HG02588 (cell line): ENCODE measurements around the gene PSMD9.
"Not testable (repeated sequence)": the region's sequence is repeated elsewhere in the genome, so short reads cannot be mapped to it uniquely, and the experiment has no call there.

Source experiments
- ATAC-seq: cut with Tn5 transposase; IDR thresholded peaks from one replicate; pipeline ENCODE4 v1.9.1; 2021; ENCODE audit warnings: mild to moderate bottlenecking, moderate library complexity; ENCODE audit not compliant: unreplicated experiment

Gene PSMD9

DNA sequence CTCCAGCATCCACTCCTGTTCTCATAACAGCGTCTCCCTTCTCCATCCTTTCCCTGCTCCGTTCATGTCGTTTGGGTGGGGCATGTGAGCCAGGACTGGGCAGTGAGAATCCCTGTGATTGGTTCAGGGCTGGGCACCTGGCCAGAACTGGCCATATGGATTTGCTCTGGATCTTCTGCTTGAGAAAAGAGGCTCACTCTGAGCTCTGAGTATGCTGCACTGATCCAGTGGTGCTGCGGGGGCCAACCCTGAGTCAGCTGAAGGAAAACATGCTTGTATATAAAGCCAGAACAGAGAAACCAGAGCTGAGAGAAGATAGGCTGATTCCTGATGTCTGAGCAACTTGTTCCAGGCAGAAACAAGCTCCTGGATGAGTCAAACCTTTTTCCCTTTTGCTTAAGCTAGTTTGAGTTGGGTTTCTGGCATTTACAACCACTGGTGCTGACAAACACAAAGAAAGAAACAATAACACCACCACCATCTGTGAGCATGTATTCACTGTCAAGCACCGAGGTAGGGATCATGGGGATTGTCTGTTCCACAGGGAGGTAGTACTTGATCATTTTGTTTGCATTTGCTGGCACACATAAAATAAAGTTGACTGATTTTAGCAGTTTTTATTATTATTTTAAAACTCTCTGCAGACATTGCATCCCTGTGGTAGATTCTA, 15.9 kb upstream of the PSMD9 start:
- no peak for ATAC-seq

- ATAC-seq = no peak
Observed at GRCh38 chr12:121873216-121873569, 15.4 kb upstream of the PSMD9 start.

GRCh38 chr12:121874071-121874470, 14.5 kb upstream of the PSMD9 start:
- no peak for ATAC-seq

- no peak for ATAC-seq
Observed at GRCh38 chr12:121875582-121875981, 13.0 kb upstream of the PSMD9 start.

DNA sequence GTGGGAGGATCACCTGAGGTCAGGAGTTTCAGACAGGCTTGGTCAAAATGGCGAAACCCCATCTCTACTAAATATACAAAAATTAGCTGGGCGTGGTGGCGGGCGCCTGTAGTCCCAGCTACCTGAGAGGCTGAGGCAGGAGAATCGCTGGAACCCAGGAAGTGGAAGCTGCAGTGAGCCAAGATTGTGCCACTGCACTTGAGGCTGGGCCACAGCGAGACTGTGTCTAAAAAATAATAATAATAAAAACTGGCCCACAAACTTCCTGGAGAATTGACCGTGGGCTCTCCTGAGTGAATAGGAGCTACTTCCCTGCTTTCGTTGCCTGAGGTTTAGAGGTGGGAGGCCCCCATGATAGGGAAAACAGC, 12.5 kb upstream of the PSMD9 start:
- ATAC-seq = not testable (repeated sequence)

DNA sequence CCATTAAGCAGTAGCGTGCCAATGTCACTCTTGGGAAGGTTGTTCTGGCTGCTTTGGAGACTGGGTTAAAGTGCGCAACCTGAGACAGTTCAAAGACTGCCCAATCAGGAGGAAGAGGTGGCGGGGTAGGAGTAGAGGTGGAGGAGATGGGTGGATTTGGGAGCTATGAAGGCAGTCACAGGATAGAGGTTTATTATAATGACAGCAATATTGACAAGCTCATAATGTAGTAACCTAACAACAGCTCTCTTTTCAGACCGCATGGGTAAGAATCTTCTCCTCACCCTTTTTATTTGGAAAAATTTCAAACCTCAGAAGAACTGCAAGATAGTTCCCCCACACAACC, 5.3 kb upstream of the PSMD9 start:
- ATAC-seq = no peak

- ATAC-seq = not testable (repeated sequence)
Observed at GRCh38 chr12:121885129-121885528, 3.5 kb upstream of the PSMD9 start.

DNA sequence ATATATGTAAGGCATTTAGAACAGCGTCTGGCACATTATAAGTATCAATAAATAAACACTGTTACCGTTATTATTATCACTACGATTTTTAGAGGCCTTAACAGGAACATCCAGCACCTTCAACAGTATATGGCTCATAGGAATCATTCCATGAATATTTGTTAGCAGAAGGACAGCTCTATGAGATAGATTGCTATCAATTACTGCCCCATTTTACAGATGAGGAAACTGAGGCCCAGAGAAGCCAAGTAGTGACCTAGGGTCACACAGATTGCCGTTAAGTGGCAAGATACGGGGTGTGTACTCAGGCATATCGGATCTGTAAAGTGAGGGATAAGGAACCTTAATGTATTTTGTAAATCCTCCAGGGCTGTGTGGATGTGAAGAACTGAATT, 510 bp upstream of the PSMD9 start:
- no peak for ATAC-seq

DNA sequence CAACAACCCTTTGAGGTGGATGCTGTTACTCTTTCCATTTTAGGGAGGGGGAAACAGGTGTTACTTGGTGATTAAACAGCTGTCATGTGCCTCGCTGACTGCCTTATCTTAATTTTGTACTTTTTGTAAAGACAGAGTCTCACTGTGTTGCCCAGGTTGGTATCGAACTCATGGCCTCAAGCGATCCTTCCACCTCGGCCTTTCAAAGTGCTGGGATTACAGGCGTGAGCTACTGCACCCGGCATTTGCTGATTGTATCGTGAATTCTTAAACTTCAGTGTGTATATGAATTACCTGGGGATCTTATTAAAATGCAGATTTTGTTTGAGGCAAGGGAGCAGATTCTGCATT, 659 bp downstream of the PSMD9 start:
- no peak for ATAC-seq

DNA sequence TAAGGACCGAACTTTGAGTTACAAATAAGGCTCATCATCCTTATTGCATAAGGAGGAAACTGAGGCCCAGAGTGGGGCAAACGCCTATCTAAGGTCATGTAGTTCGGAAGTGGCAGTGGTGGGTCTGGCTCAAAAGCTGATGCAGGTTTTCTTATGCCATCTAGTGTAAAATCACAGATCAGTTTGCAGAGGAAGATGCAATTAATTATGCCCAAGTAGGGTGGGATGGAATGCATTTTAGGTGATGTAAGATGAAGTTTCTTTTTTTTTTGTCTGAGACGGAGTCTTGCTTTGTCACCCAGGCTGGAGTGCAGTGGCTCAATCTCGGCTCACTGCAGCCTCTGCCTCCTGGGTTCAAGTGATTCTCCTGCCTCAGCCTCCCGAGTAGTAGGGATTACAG, 1.1 kb downstream of the PSMD9 start:
- not testable (repeated sequence) for ATAC-seq

GRCh38 chr12:121892673-121893561, 4.3 kb downstream of the PSMD9 start:
- no peak for ATAC-seq

DNA sequence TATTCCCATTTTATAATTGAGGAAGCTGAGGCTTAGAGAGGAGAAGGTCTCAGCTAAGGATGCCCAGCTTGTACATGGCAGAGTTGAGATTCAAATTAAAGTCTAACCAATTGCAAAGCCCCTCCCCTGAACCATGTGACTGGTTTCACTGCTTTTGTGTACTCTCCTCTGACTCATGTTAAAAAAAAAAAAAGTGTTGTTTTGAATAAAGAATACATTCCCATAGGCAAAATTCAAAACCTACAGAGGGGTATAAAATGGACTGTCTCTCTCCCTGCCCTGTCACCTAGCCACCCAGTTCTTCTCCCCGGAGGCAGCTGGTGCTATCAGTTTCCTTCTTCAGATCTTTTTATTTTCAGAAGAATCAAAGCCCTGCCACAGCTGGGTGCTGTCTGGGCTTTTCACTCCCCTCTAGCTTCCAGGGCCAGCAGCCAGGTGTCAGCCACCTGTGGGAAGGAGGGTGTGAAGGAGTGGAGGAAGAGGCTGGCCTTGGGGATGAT, 5.4 kb downstream of the PSMD9 start:
- no peak for ATAC-seq

DNA sequence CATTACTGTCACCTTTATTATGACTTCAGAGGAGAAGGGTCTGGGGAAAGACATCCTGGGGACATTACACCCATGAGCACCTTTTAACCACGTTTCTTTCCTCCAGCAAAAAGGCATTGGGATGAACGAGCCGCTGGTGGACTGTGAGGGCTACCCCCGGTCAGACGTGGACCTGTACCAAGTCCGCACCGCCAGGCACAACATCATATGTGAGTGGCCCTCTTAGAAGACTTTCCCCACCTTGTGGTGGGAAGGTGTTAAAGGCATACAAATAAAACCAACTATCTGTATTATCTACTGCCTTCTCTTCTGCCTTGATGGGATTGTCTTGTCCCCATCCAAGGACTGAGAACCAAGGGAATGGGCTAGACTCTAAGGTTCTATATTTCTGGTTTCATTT, 6.0 kb downstream of the PSMD9 start:
- ATAC-seq = no peak

GRCh38 chr12:121898287-121898686, 9.7 kb downstream of the PSMD9 start:
- ATAC-seq = no peak

DNA sequence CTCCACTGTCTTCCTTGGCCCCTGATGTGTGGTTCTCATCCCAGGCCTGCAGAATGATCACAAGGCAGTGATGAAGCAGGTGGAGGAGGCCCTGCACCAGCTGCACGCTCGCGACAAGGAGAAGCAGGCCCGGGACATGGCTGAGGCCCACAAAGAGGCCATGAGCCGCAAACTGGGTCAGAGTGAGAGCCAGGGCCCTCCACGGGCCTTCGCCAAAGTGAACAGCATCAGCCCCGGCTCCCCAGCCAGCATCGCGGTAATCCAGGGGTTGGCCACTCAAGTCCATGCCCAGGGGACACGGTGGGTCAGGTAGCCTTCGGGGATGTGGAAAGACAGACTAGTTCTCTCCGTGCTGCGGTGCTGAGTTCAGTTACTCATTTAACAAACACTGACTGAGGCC, 11.0 kb downstream of the PSMD9 start:
- no peak for ATAC-seq

DNA sequence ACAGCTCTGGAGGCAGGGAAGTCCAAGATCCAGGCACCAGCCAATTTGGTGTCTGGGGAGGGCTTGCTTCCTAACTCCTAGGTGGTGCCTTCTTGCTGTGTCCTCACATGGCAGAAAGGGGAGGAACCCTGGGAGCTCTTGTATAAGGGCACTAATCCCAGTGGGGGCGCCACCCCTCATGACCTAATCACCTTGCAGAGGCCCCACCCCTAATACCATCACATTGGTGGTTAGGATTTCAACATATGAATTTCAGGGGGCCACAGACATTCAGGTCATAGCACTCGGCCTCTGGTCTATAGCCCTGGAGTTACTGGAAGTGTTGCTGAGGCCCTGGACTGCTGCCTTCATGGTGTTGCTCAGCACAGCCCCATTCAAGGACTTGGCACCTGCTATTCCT, 14.6 kb downstream of the PSMD9 start:
- no peak for ATAC-seq

DNA sequence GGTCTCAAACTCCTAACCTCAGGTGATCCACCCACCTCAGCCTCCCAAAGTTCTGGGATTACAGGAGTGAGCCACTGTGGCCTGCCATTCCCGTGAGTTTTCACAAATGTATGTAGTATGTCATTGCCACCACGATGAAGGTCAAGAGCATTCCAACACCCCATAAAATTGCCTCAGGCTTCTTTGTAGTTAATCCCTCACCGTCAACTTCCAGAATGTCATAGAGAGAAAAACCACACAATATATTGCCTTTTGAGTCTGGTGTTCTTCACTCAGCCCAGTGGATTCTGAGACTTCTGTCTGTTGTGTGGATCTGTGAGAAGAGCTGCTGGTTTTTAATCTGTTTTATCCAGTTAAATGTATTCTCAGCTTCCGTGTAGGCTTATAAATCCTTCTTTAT, 17.2 kb downstream of the PSMD9 start:
- ATAC-seq = no peak

DNA sequence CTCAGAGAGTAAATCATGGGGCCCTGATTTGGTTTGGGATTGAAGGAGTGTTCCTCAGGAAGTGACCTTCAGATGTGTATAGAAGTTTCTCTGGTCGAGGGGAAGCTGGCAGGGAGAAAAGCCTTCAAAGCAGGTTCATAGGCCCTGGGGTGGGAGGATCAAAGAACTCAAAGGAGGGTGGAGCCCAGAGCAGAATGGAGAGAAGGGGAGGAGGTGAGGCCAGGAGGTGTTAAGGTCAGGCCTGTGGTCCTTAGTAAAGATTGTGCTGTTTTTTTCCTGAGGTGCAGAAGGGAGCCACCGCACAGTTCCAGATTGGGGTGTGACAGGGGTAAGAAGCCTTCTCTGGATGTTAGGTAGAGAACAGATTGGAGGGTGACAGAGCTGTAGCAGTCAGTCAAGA, 20.1 kb downstream of the PSMD9 start:
- no peak for ATAC-seq

- ATAC-seq = no peak
Observed at GRCh38 chr12:121911824-121912585, 23.4 kb downstream of the PSMD9 start.

DNA sequence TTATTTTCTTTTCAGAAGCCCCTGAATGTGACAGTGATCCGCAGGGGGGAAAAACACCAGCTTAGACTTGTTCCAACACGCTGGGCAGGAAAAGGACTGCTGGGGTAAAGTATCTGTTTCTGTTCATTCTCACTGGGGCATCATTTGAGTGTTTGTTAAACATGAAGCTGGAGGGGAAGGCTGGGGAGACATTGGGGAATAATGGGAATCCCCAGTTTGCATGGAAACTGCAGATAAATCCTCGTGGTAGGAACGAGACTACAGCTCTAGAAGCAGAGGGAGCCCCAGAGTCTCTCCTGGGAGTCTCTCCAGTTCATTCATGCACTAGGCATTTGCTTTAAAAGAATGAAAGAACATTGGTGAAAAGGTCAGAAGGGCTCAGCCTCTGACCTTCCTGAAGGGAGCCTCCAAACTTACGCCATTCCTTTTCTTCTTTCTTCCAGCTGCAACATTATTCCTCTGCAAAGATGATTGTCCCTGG, 27.3 kb downstream of the PSMD9 start:
- no peak for ATAC-seq

- ATAC-seq = no peak
Observed at GRCh38 chr12:121916719-121917118, 28.1 kb downstream of the PSMD9 start.
